SK-N-DZ (cell line): Measurements from ENCODE around the gene KRTAP16-1.
"Not testable (repeated sequence)": the region's sequence is repeated elsewhere in the genome, so short reads cannot be mapped to it uniquely, and the experiment has no call there.

Experiments
- DNase-seq: peaks from one replicate; pipeline ENCODE4 v3.0.0-alpha.2; 2015; ENCODE audit warnings: low spot score

The KRTAP16-1 gene

GRCh38 chr17:41301916-41302901 is 6.9 kb downstream of the KRTAP16-1 start, which contains the start of gene KRTAP29-1:
Gene KRTAP29-1 (minus strand): TSS chr17:41302851. CDS start chr17:41302851, 0 bp downstream.
- no peak for DNase-seq

GRCh38 chr17:41301204-41301790 is 7.8 kb downstream of the KRTAP16-1 start:
- no peak for DNase-seq

GRCh38 chr17:41298458-41299135 is 10.5 kb downstream of the KRTAP16-1 start:
- no peak for DNase-seq

GRCh38 chr17:41296846-41297245 is 12.3 kb downstream of the KRTAP16-1 start:
- no peak for DNase-seq

GRCh38 chr17:41294016-41294415 is 15.1 kb downstream of the KRTAP16-1 start:
- DNase-seq = no peak

GRCh38 chr17:41287050-41287449 is 22.1 kb downstream of the KRTAP16-1 start:
- DNase-seq = no peak

- DNase-seq = peak; percentile 0
Measured at GRCh38 chr17:41284546-41284945, 24.6 kb downstream of the KRTAP16-1 start.

GRCh38 chr17:41284043-41284442 is 25.1 kb downstream of the KRTAP16-1 start:
- DNase-seq = peak; percentile 0

GRCh38 chr17:41278176-41278955 is 30.7 kb downstream of the KRTAP16-1 start:
- peak; percentile 0 for DNase-seq

- DNase-seq = not testable (repeated sequence)
Measured at GRCh38 chr17:41275648-41276190, 33.4 kb downstream of the KRTAP16-1 start, which contains the start of gene KRTAP9-7. Gene KRTAP9-7 (plus strand): TSS chr17:41275698. CDS start chr17:41275698, 0 bp downstream.

- DNase-seq = no peak
Measured at GRCh38 chr17:41271858-41272257, 37.3 kb downstream of the KRTAP16-1 start.

- not testable (repeated sequence) for DNase-seq
Measured at GRCh38 chr17:41271323-41271722, 37.8 kb downstream of the KRTAP16-1 start.

GRCh38 chr17:41267711-41268110 is 41.4 kb downstream of the KRTAP16-1 start:
- no peak for DNase-seq

GRCh38 chr17:41265078-41265477 is 44.0 kb downstream of the KRTAP16-1 start, which contains the start of gene KRTAP9-6:
Gene KRTAP9-6 (plus strand): TSS chr17:41265378. CDS start chr17:41265378, 0 bp downstream.
- DNase-seq = no peak

GRCh38 chr17:41264599-41264998 is 44.5 kb downstream of the KRTAP16-1 start:
- DNase-seq = peak; percentile 0

GRCh38 chr17:41263212-41263611 is 45.9 kb downstream of the KRTAP16-1 start:
- DNase-seq = no peak

- DNase-seq = no peak
Measured at GRCh38 chr17:41258406-41258805, 50.7 kb downstream of the KRTAP16-1 start.
